HepG2 (cell line): ENCODE data around the gene TTLL11. TPM values are rescaled to one million over a fixed set of nuclear protein-coding genes. Genes with fewer than 3 reads are reported as not detected.

Experiments used
- BCL6 ChIP-seq: IDR thresholded peaks from 2 replicates; pipeline ENCODE4 v1.6.1; 2016; ENCODE audit warnings: missing genetic modification reagents, missing compliant biosample characterization
- BRF2 ChIP-seq: sonication (generic); formaldehyde crosslinking; IDR thresholded peaks from 2 replicates; pipeline ENCODE4 v1.8.1; 2022; ENCODE audit warnings: mild to moderate bottlenecking, missing genetic modification reagents
- DR1 ChIP-seq: sonication (generic); formaldehyde crosslinking; IDR thresholded peaks from 2 replicates; pipeline ENCODE4 v1.8.0; 2021; ENCODE audit warnings: mild to moderate bottlenecking, missing genetic modification reagents, inconsistent platforms
- FIP1L1 ChIP-seq: fragments of 200-400 bp; formaldehyde crosslinking; IDR thresholded peaks from 2 replicates; pipeline ENCODE4 v1.6.1; 2018; ENCODE audit warnings: low read depth, mild to moderate bottlenecking, low read length, moderate library complexity, borderline replicate concordance; ENCODE audit not compliant: insufficient read depth
- FOXA3 ChIP-seq: IDR thresholded peaks from 2 replicates; pipeline ENCODE4 v1.6.1; 2016; ENCODE audit warnings: missing genetic modification reagents, missing compliant biosample characterization
- HOXA9 ChIP-seq: sonication (generic); formaldehyde crosslinking; IDR thresholded peaks from 2 replicates; pipeline ENCODE4 v1.8.1; 2022; ENCODE audit warnings: missing genetic modification reagents, mild to moderate bottlenecking, moderate library complexity, borderline replicate concordance
- IRF1 ChIP-seq: sonication (generic); formaldehyde crosslinking; IDR thresholded peaks from 2 replicates; pipeline ENCODE4 v1.4.0; 2020; ENCODE audit warnings: low read depth, mild to moderate bottlenecking, missing genetic modification reagents
- IRX3 ChIP-seq: sonication (generic); formaldehyde crosslinking; IDR thresholded peaks from 2 replicates; pipeline ENCODE4 v1.8.1; 2023; ENCODE audit warnings: mild to moderate bottlenecking, low read depth, missing genetic modification reagents, borderline replicate concordance
- KDM5B ChIP-seq: sonication (generic); formaldehyde crosslinking; IDR thresholded peaks from 2 replicates; pipeline ENCODE4 v1.4.0; 2020; ENCODE audit warnings: missing genetic modification reagents, mild to moderate bottlenecking, borderline replicate concordance
- LRRFIP1 ChIP-seq: sonication (generic); formaldehyde crosslinking; conservative IDR thresholded peaks from 2 replicates; pipeline ENCODE4 v1.4.0; 2020; ENCODE audit warnings: missing genetic modification reagents
- MAFG ChIP-seq: sonication (generic); formaldehyde crosslinking; IDR thresholded peaks from 2 replicates; pipeline ENCODE4 v1.5.1; 2020; ENCODE audit warnings: mild to moderate bottlenecking, missing genetic modification reagents
- NFYC ChIP-seq: IDR thresholded peaks from 2 replicates; pipeline ENCODE4 v1.6.1; 2016; ENCODE audit warnings: missing genetic modification reagents, missing compliant biosample characterization
- NR2F2 ChIP-seq: IDR thresholded peaks from 2 replicates; pipeline ENCODE4 v1.6.1; 2012; ENCODE audit warnings: low read depth, inconsistent platforms, borderline replicate concordance
- SP1 ChIP-seq, 2 experiments: fragments of 450-650 bp in 1 of 2; sonication (generic) in 1 of 2; formaldehyde crosslinking in 1 of 2; IDR thresholded peaks; 2 replicates each; pipeline versions ENCODE4 v1.4.0 to v1.6.1; 2016 to 2020; ENCODE audit warnings: missing genetic modification reagents in 1 of 2
- TCF7L2 ChIP-seq: IDR thresholded peaks from 2 replicates; pipeline ENCODE4 v1.6.1; 2011; ENCODE audit warnings: mild to moderate bottlenecking, low read depth, low read length, moderate library complexity
- THRA ChIP-seq: sonication (generic); formaldehyde crosslinking; IDR thresholded peaks from 2 replicates; pipeline ENCODE4 v1.4.0; 2020; ENCODE audit warnings: missing genetic modification reagents, borderline replicate concordance
- ZHX1 ChIP-seq: sonication (generic); formaldehyde crosslinking; IDR thresholded peaks from 2 replicates; pipeline ENCODE4 v1.8.1; 2022; ENCODE audit warnings: low read depth, mild to moderate bottlenecking, missing genetic modification reagents
- ZNF569 ChIP-seq: sonication (generic); formaldehyde crosslinking; IDR thresholded peaks from 2 replicates; pipeline ENCODE4 v1.5.0; 2020; ENCODE audit warnings: mild to moderate bottlenecking, missing genetic modification reagents, moderate library complexity, borderline replicate concordance
- ZNF792 ChIP-seq: IDR thresholded peaks from 2 replicates; pipeline ENCODE4 v1.6.1; 2016
- polyA plus RNA-seq, 8 experiments: library from polyadenylated mRNA; depleted of rRNA in 3 of 8; stranded (reverse) in 7 of 8; unstranded in 1 of 8; fragments of >200 nt; fragmentation: Illumina TruSeq in 4 of 8; extraction: Trizol in 4 of 8; gene quantifications; 2 replicates each; pipeline versions ENCODE4 v1.2.1 to v1.2.3, GENCODE V29; 2011 to 2016; ENCODE audit warnings: low read depth in 4 of 8, missing spikeins in 1 of 8, mixed read lengths in 1 of 8; ENCODE audit not compliant: insufficient read depth in 1 of 8
- total RNA-seq, 5 experiments: library from RNA; depleted of rRNA; stranded (reverse); fragments of >200 nt; fragmentation: Illumina TruSeq; extraction: Trizol; gene quantifications; 2 replicates each; pipeline ENCODE4 v1.2.3, GENCODE V29; 2016; ENCODE audit warnings: low read depth in 1 of 5

Gene TTLL11
- total and polyA plus RNA-seq, 2 of the 13 experiments (the other 11 are each of a cell fraction or from before 2014, with no cell fraction given): 4.5 to 5.2 TPM

GRCh38 chr9:122092611-122093506, at the start of gene TTLL11 (continued):
- TF ChIP-seq MAFG (no peak; the same call in 1 of the 2 replicates), LRRFIP1 (CRISPR knock-in tag) (no peak), TCF7L2 (no peak), DR1 (CRISPR knock-in tag) (peak; percentile 18; the same call in 1 of the 2 replicates), NR2F2 (no peak; the same call in 1 of the 2 replicates), FIP1L1 (no peak), ZHX1 (CRISPR knock-in tag) (peak; percentile 94), NFYC (peak; percentile 97), ZNF569 (CRISPR knock-in tag) (no peak), IRF1 (no peak), BCL6 (peak; percentile 53), FOXA3 (CRISPR knock-in tag) (peak; percentile 68), SP1 (IDR thresholded peaks at IDR 0.05) (no peak), SP1 (CRISPR knock-in tag; IDR thresholded peaks at IDR 0.05) (peak; percentile 83), BRF2 (CRISPR knock-in tag) (peak; percentile 89), HOXA9 (CRISPR knock-in tag) (0 out of 2 replicates have a peak, but pooled peaks have one; percentile 34), THRA (CRISPR knock-in tag) (peak; percentile 44; the same call in 1 of the 2 replicates), IRX3 (CRISPR knock-in tag) (peak; percentile 70; the same call in 1 of the 2 replicates), ZNF792 (CRISPR knock-in tag) (no peak), KDM5B (no peak; the same call in 1 of the 2 replicates)
